Measurements from ENCODE around the gene ANAPC4. TPM values are rescaled to one million over a fixed set of nuclear protein-coding genes. Genes with fewer than 3 reads are reported as not detected.

The ANAPC4 gene
- total RNA-seq, 1 donor from 2014 or later = 19.2 TPM

GRCh38 chr4:25350561-25350960 is 26.5 kb upstream of the ANAPC4 start:
- TF ChIP-seq EZH2 (IDR thresholded peaks at IDR 0.05; ENCODE audit: insufficient read depth, low read length) = no peak
- no peak for TF ChIP-seq CTCF (IDR thresholded peaks at IDR 0.05; ENCODE audit: insufficient read depth, low read depth, low read length)
- Histone ChIP-seq H3K27me3 (ENCODE audit: insufficient read depth, low read length) (no peaks in the 10 kb centered on the region), H3K4me3 (ENCODE audit: insufficient read depth, low read depth, low read length) (no peak overlapping the region), H3K9ac (ENCODE audit: low read length) (no peak overlapping the region), H3K27ac (ENCODE audit: low read depth, low read length) (no peak overlapping the region), H3K4me1 (ENCODE audit: insufficient read depth, low read length) (peaks cover 11% of the 10 kb centered on the region), H3K79me2 (ENCODE audit: insufficient read depth, low read length) (no peaks in the 10 kb centered on the region), H4K20me1 (ENCODE audit: insufficient read depth, low read length) (no peaks in the 10 kb centered on the region), H3K36me3 (ENCODE audit: insufficient read depth, low read length) (no peaks in the 10 kb centered on the region), H2AFZ (ENCODE audit: low read depth, low read length) (no peak overlapping the region), H3K9me3 (ENCODE audit: insufficient read depth, low read depth, low read length) (no peaks in the 10 kb centered on the region), H3K4me2 (ENCODE audit: low read length) (no peak overlapping the region)
- peaks cover 5% of the 10 kb centered on the region for H3K4me1 Mint-ChIP-seq (ENCODE audit: low read depth, unreplicated experiment)
- H3K9me3 Mint-ChIP-seq (ENCODE audit: unreplicated experiment) = no peaks in the 10 kb centered on the region
- H3K4me3 Mint-ChIP-seq (ENCODE audit: unreplicated experiment) = no peak overlapping the region
- H3K36me3 Mint-ChIP-seq (ENCODE audit: low read depth, unreplicated experiment) = no peaks in the 10 kb centered on the region
- H3K27me3 Mint-ChIP-seq (ENCODE audit: low read depth, unreplicated experiment) = no peaks in the 10 kb centered on the region
- DNase-seq (ENCODE audit: low read depth) = peak; percentile 5
- H3K27ac Mint-ChIP-seq (ENCODE audit: unreplicated experiment) = no peak overlapping the region
- FAIRE-seq = no peak

GRCh38 chr4:25351777-25352416 is 25.2 kb upstream of the ANAPC4 start:
- no peaks in the 10 kb centered on the region for H3K36me3 ChIP-seq (ENCODE audit: insufficient read depth, low read length)
- Mint-ChIP-seq H3K4me1 (ENCODE audit: low read depth, unreplicated experiment) (peaks cover 5% of the 10 kb centered on the region), H3K4me3 (ENCODE audit: unreplicated experiment) (no peak overlapping the region), H3K27ac (ENCODE audit: unreplicated experiment) (peak overlapping the region; percentile 89), H3K36me3 (ENCODE audit: low read depth, unreplicated experiment) (no peaks in the 10 kb centered on the region), H3K27me3 (ENCODE audit: low read depth, unreplicated experiment) (no peaks in the 10 kb centered on the region), H3K9me3 (ENCODE audit: unreplicated experiment) (no peaks in the 10 kb centered on the region)
- H3K9ac ChIP-seq (ENCODE audit: low read length) = no peak overlapping the region
- no peaks in the 10 kb centered on the region for H3K79me2 ChIP-seq (ENCODE audit: insufficient read depth, low read length)
- no peaks in the 10 kb centered on the region for H4K20me1 ChIP-seq (ENCODE audit: insufficient read depth, low read length)
- no peaks in the 10 kb centered on the region for H3K9me3 ChIP-seq (ENCODE audit: insufficient read depth, low read depth, low read length)
- peak overlapping the region; percentile 21 for H2AFZ ChIP-seq (ENCODE audit: low read depth, low read length)
- TF ChIP-seq EZH2 (IDR thresholded peaks at IDR 0.05; ENCODE audit: insufficient read depth, low read length) (no peak), CTCF (IDR thresholded peaks at IDR 0.05; ENCODE audit: insufficient read depth, low read depth, low read length) (no peak)
- peak; percentile 95 for FAIRE-seq
- peak; percentile 59 for DNase-seq (ENCODE audit: low read depth)
- H3K27ac ChIP-seq (ENCODE audit: low read depth, low read length) = no peak overlapping the region
- H3K4me1 ChIP-seq (ENCODE audit: insufficient read depth, low read length) = peaks cover 8% of the 10 kb centered on the region
- peak overlapping the region; percentile 73 for H3K4me2 ChIP-seq (ENCODE audit: low read length)
- no peaks in the 10 kb centered on the region for H3K27me3 ChIP-seq (ENCODE audit: insufficient read depth, low read length)
- H3K4me3 ChIP-seq (ENCODE audit: insufficient read depth, low read depth, low read length) = no peak overlapping the region

GRCh38 chr4:25356068-25356467 is 21.0 kb upstream of the ANAPC4 start:
- Mint-ChIP-seq H3K27me3 (ENCODE audit: low read depth, unreplicated experiment) (no peaks in the 10 kb centered on the region), H3K27ac (ENCODE audit: unreplicated experiment) (no peak overlapping the region), H3K9me3 (ENCODE audit: unreplicated experiment) (peaks cover 2% of the 10 kb centered on the region), H3K4me1 (ENCODE audit: low read depth, unreplicated experiment) (peaks cover 5% of the 10 kb centered on the region), H3K36me3 (ENCODE audit: low read depth, unreplicated experiment) (peaks cover 6% of the 10 kb centered on the region), H3K4me3 (ENCODE audit: unreplicated experiment) (no peak overlapping the region)
- FAIRE-seq = no peak
- DNase-seq (ENCODE audit: low read depth) = no peak
- Histone ChIP-seq H3K27ac (ENCODE audit: low read depth, low read length) (no peak overlapping the region), H3K9me3 (ENCODE audit: insufficient read depth, low read depth, low read length) (no peaks in the 10 kb centered on the region), H3K4me3 (ENCODE audit: insufficient read depth, low read depth, low read length) (no peak overlapping the region), H2AFZ (ENCODE audit: low read depth, low read length) (no peak overlapping the region), H3K79me2 (ENCODE audit: insufficient read depth, low read length) (no peaks in the 10 kb centered on the region), H3K4me2 (ENCODE audit: low read length) (no peak overlapping the region), H3K9ac (ENCODE audit: low read length) (no peak overlapping the region), H3K27me3 (ENCODE audit: insufficient read depth, low read length) (no peaks in the 10 kb centered on the region), H3K36me3 (ENCODE audit: insufficient read depth, low read length) (no peaks in the 10 kb centered on the region), H4K20me1 (ENCODE audit: insufficient read depth, low read length) (no peaks in the 10 kb centered on the region), H3K4me1 (ENCODE audit: insufficient read depth, low read length) (peaks cover 8% of the 10 kb centered on the region)
- TF ChIP-seq CTCF (IDR thresholded peaks at IDR 0.05; ENCODE audit: insufficient read depth, low read depth, low read length) = no peak
- TF ChIP-seq EZH2 (IDR thresholded peaks at IDR 0.05; ENCODE audit: insufficient read depth, low read length) = no peak
